Endothelial cell of umbilical vein (primary cell): ENCODE results near the gene ZBTB33. TPM values are rescaled to one million over a fixed set of nuclear protein-coding genes. Genes with fewer than 3 reads are reported as not detected.

Experiments used
- BruUV-seq: library from RNA; stranded (reverse); fragments of 400-500 nt; replicated peaks from 2 replicates; lab custom pipeline; 2021; lab: Mats Ljungman, UMichigan
- CTCF ChIA-PET: fragments of 300-600, 350-600 bp; sonication (Branson Sonifier 250); formaldehyde crosslinking; loops from one replicate; lab custom pipeline; 2021; ENCODE audit warnings: antibody characterized with exemption, inconsistent platforms; lab: Charles Lee
- POLR2A ChIA-PET: fragments of 300-600, 350-600 bp; sonication (Branson Sonifier 250); formaldehyde crosslinking; loops from one replicate; lab custom pipeline; 2021; ENCODE audit warnings: antibody characterized with exemption, inconsistent platforms; lab: Charles Lee
- DNase-seq: peaks from one replicate; pipeline ENCODE4 v3.0.0-alpha.2; 2011; ENCODE audit warnings: low read depth, low spot score
- FAIRE-seq: peaks from 2 replicates; lab custom pipeline; 2011; peaks lifted over from hg19 to GRCh38; lab: Jason Lieb, UNC
- H2AFZ ChIP-seq: 2 replicates; pipeline ENCODE4 v1.6.0; 2012; ENCODE audit warnings: low read depth, low read length, control low read depth, inconsistent platforms
- H3K27ac ChIP-seq: 2 replicates; pipeline ENCODE4 v1.5.1; 2011; ENCODE audit warnings: low read depth, mild to moderate bottlenecking, control low read depth, low read length, moderate library complexity; ENCODE audit not compliant: insufficient read depth
- H3K27me3 ChIP-seq, 2 experiments: 2 replicates each; pipeline versions ENCODE4 v1.6.0 to v1.6.1; 2011; ENCODE audit warnings: low read length in 2 of 2, mixed read lengths in 1 of 2; ENCODE audit not compliant: control insufficient read depth in 2 of 2, insufficient read depth in 2 of 2
- H3K36me3 ChIP-seq, 2 experiments: 2 replicates in 1 of 2; 3 replicates in 1 of 2; pipeline ENCODE4 v1.5.1; 2011; ENCODE audit warnings: low read length in 2 of 2, mild to moderate bottlenecking in 1 of 2, moderate library complexity in 1 of 2; ENCODE audit not compliant: control insufficient read depth in 2 of 2, insufficient read depth in 2 of 2; ENCODE audit errors: extremely low read depth in 1 of 2
- H3K4me1 ChIP-seq: 3 replicates; pipeline ENCODE4 v1.5.1; 2011; ENCODE audit warnings: mild to moderate bottlenecking, low read length; ENCODE audit not compliant: control insufficient read depth, insufficient read depth; ENCODE audit errors: extremely low read depth
- H3K4me2 ChIP-seq: 2 replicates; pipeline ENCODE4 v1.6.1; 2011; ENCODE audit warnings: low read length, control low read depth, mixed read lengths; ENCODE audit not compliant: insufficient read depth
- H3K4me3 ChIP-seq, 3 experiments: fragments of 200-600 bp in 1 of 3; sonication (generic), shearing (Covaris generic) in 1 of 3; replicated peaks in 1 of 3; 2 replicates each; pipeline ENCODE4 v1.5.1; 2011 to 2016; ENCODE audit warnings: control low read depth in 3 of 3, low read length in 3 of 3, mild to moderate bottlenecking in 2 of 3, inconsistent platforms in 1 of 3, low read depth in 1 of 3, moderate library complexity in 1 of 3; ENCODE audit not compliant: insufficient read depth in 1 of 3
- H3K79me2 ChIP-seq: 2 replicates; pipeline ENCODE4 v1.6.0; 2012; ENCODE audit warnings: low read length, inconsistent platforms; ENCODE audit not compliant: control insufficient read depth, insufficient read depth
- H3K9ac ChIP-seq: replicated peaks from 2 replicates; pipeline ENCODE3; 2011; ENCODE audit warnings: low read length, control low read depth; ENCODE audit not compliant: insufficient read depth; ENCODE audit errors: extremely low read depth
- H3K9me1 ChIP-seq: replicated peaks from 3 replicates; pipeline ENCODE4 v1.6.0; 2011; ENCODE audit warnings: mild to moderate bottlenecking, low read length; ENCODE audit not compliant: control insufficient read depth, insufficient read depth; ENCODE audit errors: extremely low read depth
- H3K9me3 ChIP-seq: replicated peaks from 2 replicates; pipeline ENCODE4 v1.5.1; 2012; ENCODE audit warnings: low read length, inconsistent platforms; ENCODE audit not compliant: control insufficient read depth, insufficient read depth
- H4K20me1 ChIP-seq: replicated peaks from 2 replicates; pipeline ENCODE3; 2011; ENCODE audit warnings: mild to moderate bottlenecking, low read length; ENCODE audit not compliant: control insufficient read depth, insufficient read depth; ENCODE audit errors: extremely low read depth
- EZH2 ChIP-seq: IDR thresholded peaks from 2 replicates; pipeline ENCODE4 v1.6.1; 2012; ENCODE audit warnings: borderline replicate concordance, low read depth, mild to moderate bottlenecking, moderate library complexity, low read length, inconsistent platforms; ENCODE audit not compliant: severe bottlenecking
- GATA2 ChIP-seq: IDR thresholded peaks from 2 replicates; pipeline ENCODE4 v1.7.0; 2011; ENCODE audit warnings: low read depth, mild to moderate bottlenecking, moderate library complexity, mixed read lengths, low read length; ENCODE audit not compliant: insufficient read length, insufficient read depth
- MYC ChIP-seq: IDR thresholded peaks from one replicate; pipeline ENCODE4 v1.6.1; 2011; ENCODE audit warnings: mild to moderate bottlenecking, low read depth, low read length
- POLR2A ChIP-seq: IDR thresholded peaks from 2 replicates; pipeline ENCODE4 v1.6.1; 2012; ENCODE audit warnings: low read depth, mild to moderate bottlenecking, control low read depth, low read length
- dilution Hi-C: fragments of 300-500 bp; cut with MboI; formaldehyde crosslinking; loops from one replicate; pipeline ENCODE4 v1.15.0; 2019; ENCODE audit warnings: low sequenced_read_pairs; ENCODE audit not compliant: extremely low pct_ligation_motif_present
- intact Hi-C: fragments of 100-400 bp; cut with micrococcal nuclease; formaldehyde crosslinking; loops from one replicate; pipeline ENCODE4 v1.10.0; 2022
- polyA plus RNA-seq, 4 experiments: library from polyadenylated mRNA; depleted of rRNA in 3 of 4; stranded (reverse) in 3 of 4; unstranded in 1 of 4; fragments of >200 nt; gene quantifications; 2 replicates each; pipeline versions ENCODE4 v1.2.1 to v1.2.3, GENCODE V29; 2011 to 2012; ENCODE audit warnings: missing spikeins in 1 of 4
- total RNA-seq: library from RNA; stranded (reverse); gene quantifications from 2 replicates; pipeline ENCODE4 v1.2.3, GENCODE V29; 2021
- TF ChIP-seq, protein P1 (sequence below), 2 donors: IDR thresholded peaks; 1 replicate in 1 of 2; 2 replicates in 1 of 2; pipeline ENCODE4 v1.5.1; 2011; ENCODE audit warnings: low read length in 2 of 2, mild to moderate bottlenecking in 2 of 2, moderate library complexity in 2 of 2, control low read depth in 1 of 2, inconsistent platforms in 1 of 2, low read depth in 1 of 2; ENCODE audit not compliant: insufficient read depth in 1 of 2; ENCODE audit errors: extremely low read depth in 1 of 2
- TF ChIP-seq, protein P2 (sequence below): IDR thresholded peaks from 2 replicates; pipeline ENCODE4 v1.6.1; 2011; ENCODE audit not compliant: insufficient read depth, insufficient read length

ZBTB33 gene
- total and polyA plus RNA-seq, 2 donors (not counting 3 experiments of a cell fraction or from before 2014, with no cell fraction given): 3.7 to 16.3 TPM

DNA sequence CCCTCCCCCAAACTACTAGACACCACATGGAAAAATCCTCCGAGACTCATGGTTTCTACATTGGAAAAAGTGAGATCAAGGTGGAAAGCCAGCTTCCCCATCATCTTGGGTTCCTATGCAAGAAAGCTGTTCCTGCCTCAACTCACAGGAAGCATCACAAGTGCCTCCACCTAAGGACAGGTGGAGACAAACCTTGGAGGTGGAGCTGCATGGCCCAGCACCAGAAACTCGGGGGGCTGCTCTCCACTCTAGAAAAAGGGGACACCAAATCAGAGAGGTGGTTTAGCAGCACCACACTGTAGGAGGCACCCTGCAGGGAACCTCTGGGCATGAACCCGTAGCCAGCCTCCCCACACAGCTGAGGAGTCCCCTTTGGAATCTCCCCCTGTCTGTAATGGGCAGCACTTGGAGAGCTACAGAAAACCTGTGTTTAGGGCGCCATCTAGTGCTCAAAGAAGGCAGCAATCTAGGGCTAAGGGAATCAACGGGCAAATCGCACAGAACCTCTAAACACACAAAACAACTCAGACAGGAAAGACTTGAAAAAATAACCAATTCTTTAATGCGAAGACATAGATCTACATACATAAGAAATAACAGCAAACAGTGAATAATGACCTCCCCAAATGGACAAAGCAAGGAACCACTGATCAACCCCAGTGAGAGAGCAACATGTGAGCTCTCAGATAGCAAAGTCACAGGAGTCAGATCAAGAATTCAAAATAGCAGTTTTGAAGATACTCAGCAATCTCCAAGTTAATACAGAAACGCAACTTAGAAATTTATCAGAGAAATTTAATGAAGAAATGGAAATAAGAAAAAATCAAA lies 37.0 kb upstream of the ZBTB33 start:
- Histone ChIP-seq H3K27ac (no peak overlapping the region), H3K4me2 (no peak overlapping the region), H3K9me1 (no peaks in the 10 kb centered on the region), H3K9me3 (no peaks in the 10 kb centered on the region), H3K9ac (no peak overlapping the region), H3K79me2 (no peaks in the 10 kb centered on the region), H3K4me3 (no peak overlapping the region), H2AFZ (no peak overlapping the region), H3K36me3 (no peaks in the 10 kb centered on the region), H3K4me1 (no peaks in the 10 kb centered on the region), H4K20me1 (no peaks in the 10 kb centered on the region), H3K27me3 (no peaks in the 10 kb centered on the region)
- intact Hi-C loops (no loop called here), dilution Hi-C loops (no loop called here)
- TF ChIP-seq EZH2 (no peak), POLR2A (no peak), GATA2 (no peak), MYC (no peak)
- TF ChIP-seq, protein P1, sequence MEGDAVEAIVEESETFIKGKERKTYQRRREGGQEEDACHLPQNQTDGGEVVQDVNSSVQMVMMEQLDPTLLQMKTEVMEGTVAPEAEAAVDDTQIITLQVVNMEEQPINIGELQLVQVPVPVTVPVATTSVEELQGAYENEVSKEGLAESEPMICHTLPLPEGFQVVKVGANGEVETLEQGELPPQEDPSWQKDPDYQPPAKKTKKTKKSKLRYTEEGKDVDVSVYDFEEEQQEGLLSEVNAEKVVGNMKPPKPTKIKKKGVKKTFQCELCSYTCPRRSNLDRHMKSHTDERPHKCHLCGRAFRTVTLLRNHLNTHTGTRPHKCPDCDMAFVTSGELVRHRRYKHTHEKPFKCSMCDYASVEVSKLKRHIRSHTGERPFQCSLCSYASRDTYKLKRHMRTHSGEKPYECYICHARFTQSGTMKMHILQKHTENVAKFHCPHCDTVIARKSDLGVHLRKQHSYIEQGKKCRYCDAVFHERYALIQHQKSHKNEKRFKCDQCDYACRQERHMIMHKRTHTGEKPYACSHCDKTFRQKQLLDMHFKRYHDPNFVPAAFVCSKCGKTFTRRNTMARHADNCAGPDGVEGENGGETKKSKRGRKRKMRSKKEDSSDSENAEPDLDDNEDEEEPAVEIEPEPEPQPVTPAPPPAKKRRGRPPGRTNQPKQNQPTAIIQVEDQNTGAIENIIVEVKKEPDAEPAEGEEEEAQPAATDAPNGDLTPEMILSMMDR (IDR thresholded peaks at IDR 0.05; ENCODE audit: extremely low read depth in 1 of 2, insufficient read depth in 1 of 2, low read depth in 1 of 2, low read length in 2 of 2): peak; percentile 66 to 81
- TF ChIP-seq, protein P2, sequence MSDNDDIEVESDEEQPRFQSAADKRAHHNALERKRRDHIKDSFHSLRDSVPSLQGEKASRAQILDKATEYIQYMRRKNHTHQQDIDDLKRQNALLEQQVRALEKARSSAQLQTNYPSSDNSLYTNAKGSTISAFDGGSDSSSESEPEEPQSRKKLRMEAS: no peak
- ChIA-PET CTCF (interaction anchor here (0.6 to 2.7 kb wide), 16 partner anchors 9 to 263 kb away, joined by 3 to 23 read pairs (median 5); partner anchors contain the start of gene ZBTB33), POLR2A (no interaction called here)
- DNase-seq (peak; percentile 67), FAIRE-seq (peak; percentile 68)
- no TSS peak for BruUV-seq
